Measurements from ENCODE around the gene KIF15.

DNA sequence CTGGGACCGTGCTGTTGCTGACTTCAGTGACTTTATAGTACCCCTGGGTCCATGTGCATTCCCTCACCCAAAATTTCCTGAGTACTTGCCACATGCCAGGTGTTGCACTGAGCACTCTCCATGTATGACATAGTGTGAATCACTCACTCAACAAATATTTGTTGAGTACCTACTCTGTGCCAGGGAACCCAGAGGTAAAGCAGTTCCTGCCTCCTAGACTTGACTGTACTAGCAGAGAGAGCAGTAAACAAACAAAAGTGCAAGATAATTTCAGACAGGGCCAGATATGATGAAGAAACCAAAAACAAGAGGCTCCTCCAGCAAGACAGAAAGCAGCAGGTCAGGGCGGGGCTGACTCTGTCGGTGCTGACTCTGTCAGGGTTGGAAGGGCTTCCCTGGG, 125.0 kb downstream of the KIF15 start:
- TF ChIP-seq, protein P1, sequence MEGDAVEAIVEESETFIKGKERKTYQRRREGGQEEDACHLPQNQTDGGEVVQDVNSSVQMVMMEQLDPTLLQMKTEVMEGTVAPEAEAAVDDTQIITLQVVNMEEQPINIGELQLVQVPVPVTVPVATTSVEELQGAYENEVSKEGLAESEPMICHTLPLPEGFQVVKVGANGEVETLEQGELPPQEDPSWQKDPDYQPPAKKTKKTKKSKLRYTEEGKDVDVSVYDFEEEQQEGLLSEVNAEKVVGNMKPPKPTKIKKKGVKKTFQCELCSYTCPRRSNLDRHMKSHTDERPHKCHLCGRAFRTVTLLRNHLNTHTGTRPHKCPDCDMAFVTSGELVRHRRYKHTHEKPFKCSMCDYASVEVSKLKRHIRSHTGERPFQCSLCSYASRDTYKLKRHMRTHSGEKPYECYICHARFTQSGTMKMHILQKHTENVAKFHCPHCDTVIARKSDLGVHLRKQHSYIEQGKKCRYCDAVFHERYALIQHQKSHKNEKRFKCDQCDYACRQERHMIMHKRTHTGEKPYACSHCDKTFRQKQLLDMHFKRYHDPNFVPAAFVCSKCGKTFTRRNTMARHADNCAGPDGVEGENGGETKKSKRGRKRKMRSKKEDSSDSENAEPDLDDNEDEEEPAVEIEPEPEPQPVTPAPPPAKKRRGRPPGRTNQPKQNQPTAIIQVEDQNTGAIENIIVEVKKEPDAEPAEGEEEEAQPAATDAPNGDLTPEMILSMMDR (IDR thresholded peaks at IDR 0.05 in 8 of 11, conservative IDR thresholded peaks at IDR 0.05 in 3 of 11), result no peak
- no peak for TF ChIP-seq POLR2AphosphoS5 (IDR thresholded peaks at IDR 0.05)
